Epithelial cell of prostate (primary cell): ENCODE measurements around the gene FITM2.
"Not testable (repeated sequence)": the region's sequence is repeated elsewhere in the genome, so short reads cannot be mapped to it uniquely, and the experiment has no call there.

Experiments used
- DNase-seq: peaks from one replicate; pipeline ENCODE4 v3.0.0-alpha.2; 2011; ENCODE audit warnings: low read depth, low spot score
- H3K27ac ChIP-seq: fragments of 450-650 bp; 2 replicates; pipeline ENCODE4 v1.5.1; 2017; ENCODE audit warnings: mild to moderate bottlenecking

Gene FITM2

GRCh38 chr20:44334709-44335108 is 23.7 kb upstream of the FITM2 start:
- no peak overlapping the region for H3K27ac ChIP-seq
- no peak for DNase-seq

DNA sequence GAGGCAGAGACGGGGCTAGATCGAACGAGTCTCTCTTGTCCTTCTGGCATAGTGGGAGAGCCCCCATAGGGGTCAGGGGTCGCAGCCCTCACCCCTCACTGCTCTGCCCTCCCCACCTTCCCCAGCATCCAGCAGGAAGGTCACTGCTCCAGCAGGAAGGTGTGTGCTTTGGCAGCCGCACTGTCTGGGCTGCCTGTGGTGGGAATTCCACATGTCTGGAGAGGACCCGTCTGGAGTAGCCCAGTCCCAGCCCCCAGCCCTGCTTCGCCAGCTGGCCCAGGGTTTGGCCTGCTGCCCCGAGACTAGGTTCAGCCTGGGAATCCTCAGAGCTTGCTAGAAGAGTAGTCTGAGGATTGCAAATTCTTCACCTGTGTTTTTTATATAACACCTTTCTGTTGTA is 23.3 kb upstream of the FITM2 start:
- no peak for DNase-seq
- H3K27ac ChIP-seq = no peak overlapping the region

GRCh38 chr20:44331201-44331600 is 20.2 kb upstream of the FITM2 start:
- no peak overlapping the region for H3K27ac ChIP-seq
- DNase-seq = no peak

GRCh38 chr20:44328428-44328827 is 17.4 kb upstream of the FITM2 start:
- no peak for DNase-seq
- no peak overlapping the region for H3K27ac ChIP-seq

DNA sequence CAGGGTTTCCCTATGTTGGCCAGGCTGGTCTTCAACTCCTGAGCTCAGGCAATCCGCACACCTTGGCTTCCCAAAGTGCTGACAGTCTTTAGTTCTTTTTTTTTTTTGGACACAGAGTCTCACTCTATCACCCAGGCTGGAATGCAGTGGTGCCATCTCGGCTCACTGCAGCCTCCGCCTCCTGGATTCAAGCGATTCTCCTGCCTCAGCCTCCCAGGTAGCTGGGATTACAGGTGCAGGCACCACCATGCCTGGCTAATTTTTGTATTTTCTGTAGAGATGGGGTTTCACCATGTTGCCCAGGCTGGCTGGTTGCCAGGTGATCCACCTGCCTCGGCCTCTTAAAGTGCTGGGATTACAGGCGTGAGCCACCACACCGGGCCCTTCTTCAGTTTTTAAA is 16.7 kb upstream of the FITM2 start:
- not testable (repeated sequence) for DNase-seq, H3K27ac ChIP-seq

DNA sequence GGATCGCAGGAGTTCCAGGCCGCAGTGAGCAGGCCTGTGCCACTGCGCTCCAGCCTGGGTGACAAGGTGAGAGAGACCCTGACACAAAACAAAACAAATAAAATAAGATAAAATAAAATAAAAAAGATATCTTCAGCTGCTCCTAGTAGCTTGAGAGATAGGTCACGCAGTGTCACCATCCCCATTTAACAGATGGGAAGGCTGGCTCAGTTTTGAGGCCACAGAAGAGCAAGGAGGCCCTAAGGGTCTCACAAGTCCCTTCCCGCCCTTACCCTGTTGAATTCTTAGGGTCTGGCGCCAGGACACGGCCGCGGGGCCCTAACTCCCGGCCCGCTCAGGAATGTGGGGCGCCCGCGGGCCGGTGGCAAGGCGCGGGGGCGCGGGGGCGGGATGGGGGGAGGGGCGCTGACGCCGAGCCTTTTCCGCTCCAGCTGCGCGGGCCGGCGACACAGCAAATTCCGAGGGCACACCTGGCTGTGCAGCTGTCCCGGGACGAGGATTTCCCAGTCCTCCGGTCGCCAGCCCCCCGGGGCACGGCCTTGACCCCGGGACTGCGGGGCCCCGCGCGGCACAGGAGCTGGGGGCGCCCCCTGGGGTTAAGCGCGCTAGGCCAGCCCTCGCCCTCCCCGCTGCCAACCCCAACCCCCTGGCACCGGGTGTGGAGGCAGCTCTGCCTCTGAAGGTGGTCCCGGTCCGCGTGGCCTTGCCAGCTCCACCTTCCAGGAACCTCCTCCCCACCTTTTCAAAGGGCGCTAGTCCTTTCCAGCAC is 15.6 kb upstream of the FITM2 start:
- no peak overlapping the region for H3K27ac ChIP-seq
- no peak for DNase-seq

GRCh38 chr20:44324343-44324742 is 13.3 kb upstream of the FITM2 start:
- DNase-seq = no peak
- no peak overlapping the region for H3K27ac ChIP-seq

DNA sequence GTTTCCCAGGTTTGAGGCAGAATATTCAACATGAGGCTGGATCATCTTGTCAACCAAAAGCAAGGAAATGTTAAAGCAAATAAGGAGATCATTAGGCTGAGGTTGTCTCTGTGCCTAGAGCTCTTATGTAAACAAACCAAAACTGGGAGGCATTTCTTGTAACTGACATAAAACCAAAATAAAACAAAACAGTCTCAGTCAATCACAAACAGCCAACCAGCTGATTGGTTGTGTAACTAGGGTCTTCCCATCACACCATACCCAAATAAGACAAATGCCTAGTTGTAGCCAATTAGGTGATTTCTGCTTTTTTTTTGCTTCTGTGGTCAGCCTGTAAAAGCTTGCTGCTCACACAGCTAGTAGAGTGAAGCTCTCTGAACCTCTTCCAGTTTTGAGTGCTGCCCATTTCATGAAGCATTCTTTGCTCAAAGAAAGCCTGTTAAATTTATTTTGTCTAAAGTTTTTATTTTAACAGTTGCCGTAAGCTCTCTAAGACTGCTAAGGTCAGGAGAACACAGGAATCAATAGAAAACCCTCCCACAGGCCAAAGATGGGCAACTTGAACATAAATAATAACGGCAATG is 8.9 kb upstream of the FITM2 start:
- DNase-seq = no peak
- H3K27ac ChIP-seq = no peak overlapping the region

- H3K27ac ChIP-seq = no peak overlapping the region
- DNase-seq = no peak
Measured at GRCh38 chr20:44314870-44315269, 3.9 kb upstream of the FITM2 start.

DNA sequence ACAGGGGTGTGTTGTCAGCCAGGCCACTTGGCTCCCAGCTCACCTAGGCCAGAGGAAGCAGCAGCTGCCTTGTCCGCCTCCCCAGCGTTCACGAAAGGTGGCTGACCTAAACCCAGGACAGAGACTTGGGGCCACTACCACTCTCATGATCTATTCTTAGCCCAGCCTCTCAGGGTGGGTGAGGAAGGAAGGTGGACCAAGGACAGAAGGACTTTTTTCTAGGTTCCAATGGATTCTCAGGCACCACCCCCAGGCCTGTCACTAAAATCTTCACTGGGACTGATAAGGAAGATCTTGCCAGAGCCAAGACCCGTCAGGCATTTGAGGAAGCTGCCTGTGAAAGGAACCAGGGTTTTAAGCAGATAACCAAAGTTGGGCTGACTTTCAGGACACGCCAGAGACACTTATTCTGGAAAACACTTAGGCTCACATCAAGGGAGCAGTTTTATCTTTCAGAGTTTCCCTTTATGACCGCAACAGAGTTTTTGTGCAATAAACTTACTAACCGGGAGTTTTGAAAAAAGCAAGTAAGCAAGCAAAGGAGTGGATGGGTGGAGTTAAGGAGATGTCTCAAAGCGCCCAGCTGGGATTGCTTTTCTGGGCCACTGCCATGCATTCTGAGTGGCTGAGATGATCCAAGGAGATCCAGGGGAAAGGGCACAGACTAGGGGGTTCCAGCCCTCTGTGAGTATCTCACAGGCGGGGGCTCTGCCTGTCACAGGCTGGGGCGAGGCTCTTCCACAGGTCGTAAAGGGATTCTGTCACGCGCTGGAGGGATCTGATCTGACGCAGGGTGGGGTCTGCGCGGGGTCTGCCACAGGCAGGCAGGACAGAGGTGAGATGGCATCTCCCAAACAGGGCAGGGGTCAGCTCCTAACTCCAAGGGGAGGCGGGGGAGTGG is 989 bp downstream of the FITM2 start:
- DNase-seq = no peak
- H3K27ac ChIP-seq = no peak overlapping the region

GRCh38 chr20:44306927-44307326 is 4.1 kb downstream of the FITM2 start:
- H3K27ac ChIP-seq = no peak overlapping the region
- no peak for DNase-seq

DNA sequence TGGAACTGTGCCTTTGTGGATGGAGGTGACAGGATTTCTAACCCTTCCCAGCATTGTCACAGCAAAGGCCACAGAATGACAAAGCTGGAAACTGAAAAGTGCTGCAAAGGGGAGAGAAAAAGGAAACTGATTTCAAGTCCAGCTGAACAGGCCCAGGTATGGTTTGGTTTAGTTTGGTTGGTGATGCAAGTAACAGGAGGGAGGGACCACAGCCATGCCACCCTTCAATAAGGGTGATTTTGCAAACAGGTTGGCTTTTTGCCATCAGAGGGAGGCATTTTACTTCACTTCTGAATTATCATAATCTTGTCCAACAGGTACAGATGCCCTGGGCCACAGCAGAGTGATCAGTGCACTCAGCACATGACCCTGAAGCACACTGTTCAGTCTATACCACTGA is 6.6 kb downstream of the FITM2 start:
- no peak for DNase-seq
- no peak overlapping the region for H3K27ac ChIP-seq

- peak overlapping the region; percentile 16 for H3K27ac ChIP-seq
- no peak for DNase-seq
Measured at GRCh38 chr20:44302736-44303135, 8.3 kb downstream of the FITM2 start.

GRCh38 chr20:44302026-44302669 is 8.9 kb downstream of the FITM2 start:
- peak overlapping the region; percentile 16 for H3K27ac ChIP-seq
- peak; percentile 16 for DNase-seq

DNA sequence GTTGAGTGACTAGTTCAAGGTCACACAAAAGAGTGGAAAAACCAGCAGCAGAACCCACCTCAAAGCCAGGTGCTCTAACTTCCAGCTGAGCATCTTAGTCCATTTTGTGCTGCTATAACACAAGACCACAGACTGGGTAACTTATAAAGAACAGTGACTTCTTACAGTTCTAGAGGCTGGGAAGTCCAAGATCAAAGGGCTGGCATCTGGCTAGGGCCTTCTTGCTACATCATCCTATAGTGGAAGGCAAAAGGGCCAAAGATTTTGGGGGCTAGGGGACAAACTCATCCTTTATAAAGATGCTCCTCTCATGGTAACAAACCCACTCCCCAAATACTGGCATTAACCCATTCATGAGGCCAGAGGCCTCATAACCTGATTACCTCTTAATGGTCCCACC is 9.7 kb downstream of the FITM2 start:
- no peak for DNase-seq
- no peak overlapping the region for H3K27ac ChIP-seq

DNA sequence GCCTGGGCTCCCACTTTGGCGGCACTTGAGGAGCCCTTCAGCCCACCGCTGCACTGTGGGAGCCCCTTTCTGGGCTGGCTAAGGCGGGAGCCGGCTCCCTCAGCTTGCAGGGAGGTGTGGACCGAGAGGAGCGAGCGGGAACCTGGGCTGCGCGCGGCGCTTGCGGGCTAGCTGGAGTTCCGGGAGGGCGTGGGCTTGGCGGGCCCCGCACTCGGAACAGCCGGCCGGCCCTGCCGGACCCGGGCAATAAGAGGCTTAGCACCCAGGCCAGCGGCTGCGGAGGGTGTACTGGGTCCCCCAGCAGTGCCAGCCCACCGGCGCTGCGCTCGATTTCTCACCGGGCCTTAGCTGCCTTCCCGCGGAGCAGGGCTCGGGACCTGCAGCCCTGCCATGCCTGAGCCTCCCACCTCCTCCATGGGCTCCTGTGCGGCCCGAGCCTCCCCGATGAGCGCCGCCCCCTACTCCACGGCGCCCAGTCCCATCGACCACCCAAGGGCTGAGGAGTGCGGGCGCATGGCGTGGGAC is 11.9 kb downstream of the FITM2 start:
- DNase-seq, H3K27ac ChIP-seq: not testable (repeated sequence)

DNA sequence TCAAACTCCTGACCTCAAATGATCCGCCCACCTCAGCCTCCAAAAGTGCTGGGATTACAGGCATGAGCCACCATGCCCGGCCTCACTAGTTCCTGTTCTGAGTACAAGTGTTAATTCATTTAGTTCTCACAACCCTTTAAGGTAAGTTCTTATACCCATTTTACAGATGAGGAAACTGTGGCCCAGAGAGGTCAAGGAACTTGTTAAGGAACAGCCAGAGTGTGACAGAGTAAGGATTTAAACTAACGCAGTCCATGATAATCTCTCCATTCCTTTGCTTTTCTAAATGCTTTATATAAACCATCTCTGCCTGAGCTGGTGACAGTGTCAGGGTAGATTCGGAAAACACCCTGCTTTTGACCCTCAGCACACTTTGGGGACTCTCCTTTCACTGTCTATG is 13.3 kb downstream of the FITM2 start:
- DNase-seq = no peak

DNA sequence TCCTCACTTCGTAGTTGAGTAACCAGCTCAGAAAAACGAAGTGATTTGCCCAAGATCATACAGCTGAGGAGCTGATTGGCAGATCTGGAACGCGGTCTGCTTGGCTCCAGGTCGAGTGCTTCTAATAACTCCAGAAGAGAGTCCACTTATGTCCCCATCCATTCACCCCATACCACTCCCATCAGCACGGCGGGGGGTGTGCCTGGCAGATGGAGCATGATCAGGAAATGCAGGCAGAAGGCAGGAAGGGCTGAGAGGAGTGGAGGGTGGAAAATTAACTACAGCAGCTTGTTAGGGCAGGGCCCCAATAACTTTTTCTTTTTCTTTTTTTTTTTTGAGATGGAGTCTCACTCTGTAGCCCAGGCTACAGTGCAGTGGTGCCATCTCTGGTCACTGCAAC is 15.0 kb downstream of the FITM2 start:
- no peak overlapping the region for H3K27ac ChIP-seq
- no peak for DNase-seq

More for the DNA sequence above, 13.3 kb downstream of the FITM2 start:
- no peak overlapping the region for H3K27ac ChIP-seq

- DNase-seq = no peak
- no peak overlapping the region for H3K27ac ChIP-seq
Measured at GRCh38 chr20:44291754-44292153, 19.2 kb downstream of the FITM2 start.

DNA sequence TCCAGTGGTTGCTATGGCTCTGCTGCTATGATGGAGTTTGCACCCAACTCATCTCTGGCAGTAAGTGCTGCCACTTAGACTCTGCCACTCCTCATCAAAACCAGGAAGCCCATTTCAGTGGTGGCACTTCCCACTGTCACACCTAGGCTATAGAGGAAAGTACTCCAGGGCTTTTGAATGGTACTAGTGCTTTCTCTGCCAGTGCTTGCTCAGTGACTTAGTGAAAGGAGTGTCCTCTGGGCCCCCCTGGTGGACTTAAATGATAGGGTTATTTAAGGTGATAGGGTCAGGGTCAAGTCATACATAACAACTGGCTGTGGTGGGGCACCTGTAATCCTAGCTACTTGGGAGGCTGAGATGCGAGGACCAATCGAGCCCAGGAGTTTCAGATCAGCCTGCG is 22.8 kb downstream of the FITM2 start:
- H3K27ac ChIP-seq = no peak overlapping the region
- DNase-seq = no peak
